Fibroblast of lung (primary cell): Measurements from ENCODE around the gene CNNM3.

Experiments
- EZH2 ChIP-seq: IDR thresholded peaks from 2 replicates; pipeline ENCODE4 v1.5.1; 2012; ENCODE audit warnings: low read length, control low read depth, mild to moderate bottlenecking; ENCODE audit errors: missing control alignments
- TF ChIP-seq, protein P1 (sequence below), 2 donors: IDR thresholded peaks in 1 of 2; conservative IDR thresholded peaks in 1 of 2; 1 replicate in 1 of 2; 2 replicates in 1 of 2; pipeline ENCODE4 v1.5.1; 2011 to 2012; ENCODE audit warnings: low read length in 2 of 2, control low read depth in 1 of 2, inconsistent platforms in 1 of 2, low read depth in 1 of 2, mild to moderate bottlenecking in 1 of 2

DNA sequence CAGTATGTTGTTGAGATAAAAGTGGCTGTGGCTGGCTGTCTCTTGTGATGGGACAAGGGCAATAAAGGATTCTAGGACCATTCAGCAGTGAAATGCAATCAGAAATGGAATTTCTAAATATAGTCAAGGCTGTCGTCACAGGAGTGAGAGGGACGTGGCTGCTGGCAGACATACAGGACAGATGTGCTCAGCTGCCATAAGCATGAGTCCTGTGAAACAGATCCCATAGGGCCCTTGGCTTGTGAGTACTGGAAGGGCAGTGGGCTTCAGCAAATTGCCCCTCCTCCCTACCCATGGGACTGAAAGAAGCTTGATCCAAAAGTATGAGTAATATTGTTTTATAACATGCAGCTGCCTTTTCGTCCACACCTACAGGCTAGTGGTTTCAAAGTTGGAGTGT, 4.2 kb upstream of the CNNM3 start:
- TF ChIP-seq, protein P1, sequence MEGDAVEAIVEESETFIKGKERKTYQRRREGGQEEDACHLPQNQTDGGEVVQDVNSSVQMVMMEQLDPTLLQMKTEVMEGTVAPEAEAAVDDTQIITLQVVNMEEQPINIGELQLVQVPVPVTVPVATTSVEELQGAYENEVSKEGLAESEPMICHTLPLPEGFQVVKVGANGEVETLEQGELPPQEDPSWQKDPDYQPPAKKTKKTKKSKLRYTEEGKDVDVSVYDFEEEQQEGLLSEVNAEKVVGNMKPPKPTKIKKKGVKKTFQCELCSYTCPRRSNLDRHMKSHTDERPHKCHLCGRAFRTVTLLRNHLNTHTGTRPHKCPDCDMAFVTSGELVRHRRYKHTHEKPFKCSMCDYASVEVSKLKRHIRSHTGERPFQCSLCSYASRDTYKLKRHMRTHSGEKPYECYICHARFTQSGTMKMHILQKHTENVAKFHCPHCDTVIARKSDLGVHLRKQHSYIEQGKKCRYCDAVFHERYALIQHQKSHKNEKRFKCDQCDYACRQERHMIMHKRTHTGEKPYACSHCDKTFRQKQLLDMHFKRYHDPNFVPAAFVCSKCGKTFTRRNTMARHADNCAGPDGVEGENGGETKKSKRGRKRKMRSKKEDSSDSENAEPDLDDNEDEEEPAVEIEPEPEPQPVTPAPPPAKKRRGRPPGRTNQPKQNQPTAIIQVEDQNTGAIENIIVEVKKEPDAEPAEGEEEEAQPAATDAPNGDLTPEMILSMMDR (conservative IDR thresholded peaks at IDR 0.05 in 1 of 2, IDR thresholded peaks at IDR 0.05 in 1 of 2; ENCODE audit: low read depth in 1 of 2, low read length in 2 of 2) = no peak
- no peak for TF ChIP-seq EZH2
